GM23338 (cell line): ENCODE data around the gene TNS4. TPM values are rescaled to one million over a fixed set of nuclear protein-coding genes. Genes with fewer than 3 reads are reported as not detected.
A peak's percentile ranks its signal among the peaks of the same experiment; 100 is the strongest.

ENCODE experiments used
- ATAC-seq: fragments of 200-7000 bp; cut with Tn5 transposase; 3 replicates; pipeline ENCODE4 v1.9.1; 2020
- DNase-seq: peaks from one replicate; pipeline ENCODE4 v3.0.0-alpha.2; 2015; ENCODE audit warnings: low spot score
- H2AFZ ChIP-seq: fragments of 200-600 bp; sonication (generic); 2 replicates; pipeline ENCODE4 v1.8.0; 2016; ENCODE audit warnings: antibody characterized with exemption, mild to moderate bottlenecking, moderate library complexity
- H3F3A ChIP-seq: fragments of 200-600 bp; sonication (generic); replicated peaks from 2 replicates; pipeline ENCODE4 v1.8.0; 2017; ENCODE audit warnings: antibody characterized with exemption, mixed run types, low read depth
- H3K27ac ChIP-seq: fragments of 200-600 bp; sonication (generic); 2 replicates; pipeline ENCODE4 v1.6.1; 2016; ENCODE audit warnings: low read depth
- H3K27me3 ChIP-seq: fragments of 200-600 bp; sonication (generic); 2 replicates; pipeline ENCODE4 v1.8.0; 2016; ENCODE audit warnings: mild to moderate bottlenecking, mixed run types, moderate library complexity; ENCODE audit not compliant: insufficient read depth
- H3K36me3 ChIP-seq: fragments of 200-600 bp; sonication (generic); 2 replicates; pipeline ENCODE4 v1.8.0; 2016; ENCODE audit warnings: mild to moderate bottlenecking; ENCODE audit not compliant: insufficient read depth
- H3K4me1 ChIP-seq: fragments of 200-600 bp; sonication (generic); 2 replicates; pipeline ENCODE4 v1.8.0; 2016; ENCODE audit warnings: mild to moderate bottlenecking, moderate library complexity; ENCODE audit not compliant: insufficient read depth
- H3K4me2 ChIP-seq: fragments of 200-600 bp; sonication (generic); 2 replicates; pipeline ENCODE4 v1.7.1; 2017; ENCODE audit warnings: mixed run types
- H3K4me3 ChIP-seq: fragments of 200-600 bp; sonication (generic); 2 replicates; pipeline ENCODE4 v1.6.1; 2016; ENCODE audit warnings: mixed run types
- H3K79me2 ChIP-seq: fragments of 200-600 bp; sonication (generic); replicated peaks from 2 replicates; pipeline ENCODE4 v1.8.0; 2017; ENCODE audit warnings: mild to moderate bottlenecking; ENCODE audit not compliant: insufficient read depth
- H3K9me2 ChIP-seq: fragments of 200-600 bp; sonication (generic); 2 replicates; pipeline ENCODE4 v1.8.0; 2017; ENCODE audit not compliant: insufficient read depth
- H4K20me1 ChIP-seq: fragments of 200-600 bp; sonication (generic); replicated peaks from 2 replicates; pipeline ENCODE4 v1.8.0; 2017; ENCODE audit warnings: mild to moderate bottlenecking; ENCODE audit not compliant: insufficient read depth
- H3K27ac Mint-ChIP-seq: 2 replicates; pipeline ENCODE4 v1.8.0; 2020; ENCODE audit warnings: inconsistent platforms, mild to moderate bottlenecking, moderate library complexity, mixed read lengths
- H3K27me3 Mint-ChIP-seq: 3 replicates; pipeline ENCODE4 v1.8.0; 2022; ENCODE audit warnings: low read depth, mild to moderate bottlenecking, moderate library complexity, mixed read lengths, inconsistent platforms; ENCODE audit not compliant: insufficient read depth, poor library complexity
- H3K36me3 Mint-ChIP-seq: 3 replicates; pipeline ENCODE4 v1.8.0; 2021; ENCODE audit warnings: low read depth, mild to moderate bottlenecking, inconsistent platforms, moderate library complexity, mixed read lengths
- H3K4me1 Mint-ChIP-seq: 3 replicates; pipeline ENCODE4 v1.8.0; 2020; ENCODE audit warnings: mild to moderate bottlenecking, inconsistent platforms, mixed read lengths
- H3K4me3 Mint-ChIP-seq: 3 replicates; pipeline ENCODE4 v1.8.0; 2021; ENCODE audit warnings: moderate library complexity, mild to moderate bottlenecking, inconsistent platforms, mixed read lengths
- H3K9me3 Mint-ChIP-seq: 3 replicates; pipeline ENCODE4 v1.8.0; 2020; ENCODE audit warnings: moderate library complexity, mild to moderate bottlenecking, inconsistent platforms, mixed read lengths
- EZH2phosphoT487 ChIP-seq: fragments of 200-600 bp; sonication (generic); IDR thresholded peaks from one replicate; pipeline ENCODE4 v1.8.1; 2018; ENCODE audit warnings: antibody characterized with exemption; ENCODE audit not compliant: unreplicated experiment
- JUNB ChIP-seq: IDR thresholded peaks from one replicate; pipeline ENCODE4 v1.6.1; 2016; ENCODE audit warnings: antibody characterized with exemption; ENCODE audit not compliant: unreplicated experiment
- NANOG ChIP-seq: IDR thresholded peaks from 2 replicates; pipeline ENCODE4 v1.6.1; 2016; ENCODE audit warnings: antibody characterized with exemption, borderline replicate concordance
- polyA plus RNA-seq: library from polyadenylated mRNA; unstranded; fragments of >200 nt; fragmentation: Nextera tagmentation; extraction: Ambion mirVana; gene quantifications from 2 replicates; pipeline ENCODE4 v1.2.1, GENCODE V29; 2016
- total RNA-seq: library from RNA; depleted of rRNA; stranded (reverse); fragments of >200 nt; shearing (Covaris generic); gene quantifications from 2 replicates; pipeline ENCODE4 v1.2.3, GENCODE V29; 2014
- TF ChIP-seq, protein P1 (sequence below), 2 experiments: fragments of 200-600 bp in 1 of 2; sonication (generic) in 1 of 2; conservative IDR thresholded peaks; 2 replicates each; pipeline versions ENCODE4 v1.5.1 to v1.6.1; 2016 to 2017; ENCODE audit warnings: antibody characterized with exemption in 2 of 2, low read depth in 2 of 2, mild to moderate bottlenecking in 2 of 2, moderate library complexity in 1 of 2

Gene TNS4
- total and polyA plus RNA-seq, 2 experiments from 2014 or later: 0.31 to 4.9 TPM

- Mint-ChIP-seq H3K4me3 (no peak overlapping the region), H3K27ac (no peak overlapping the region), H3K4me1 (peaks cover 9% of the 10 kb centered on the region), H3K36me3 (no peaks in the 10 kb centered on the region), H3K9me3 (no peaks in the 10 kb centered on the region), H3K27me3 (peaks cover 22% of the 10 kb centered on the region)
- Histone ChIP-seq H2AFZ (no peak overlapping the region), H4K20me1 (no peaks in the 10 kb centered on the region), H3K79me2 (no peaks in the 10 kb centered on the region), H3K36me3 (no peaks in the 10 kb centered on the region), H3F3A (no peaks in the 10 kb centered on the region), H3K27ac (no peak overlapping the region), H3K4me3 (no peak overlapping the region), H3K9me2 (no peaks in the 10 kb centered on the region), H3K27me3 (no peaks in the 10 kb centered on the region), H3K4me2 (no peak overlapping the region), H3K4me1 (no peaks in the 10 kb centered on the region; the same call in 1 of the 2 replicates)
- no peak for ATAC-seq
- no peak for DNase-seq
- TF ChIP-seq NANOG: no peak
These were observed 49.2 kb upstream of the TNS4 start for GRCh38 chr17:40550608-40551007.

GRCh38 chr17:40548982-40549685 lies 47.7 kb upstream of the TNS4 start:
- H4K20me1 ChIP-seq: no peaks in the 10 kb centered on the region
- H3K27ac ChIP-seq: no peak overlapping the region
- ATAC-seq (no peak), DNase-seq (no peak)
- peaks cover 12% of the 10 kb centered on the region; the same call in 2 of the 3 replicates for H3K4me1 Mint-ChIP-seq
- no peaks in the 10 kb centered on the region for H3K79me2 ChIP-seq
- no peak overlapping the region for H3K4me3 Mint-ChIP-seq
- no peaks in the 10 kb centered on the region for H3K9me3 Mint-ChIP-seq
- no peaks in the 10 kb centered on the region for H3F3A ChIP-seq
- H3K9me2 ChIP-seq: no peaks in the 10 kb centered on the region
- H3K4me1 ChIP-seq: no peaks in the 10 kb centered on the region; the same call in 1 of the 2 replicates
- H3K4me2 ChIP-seq: no peak overlapping the region
- no peak overlapping the region for H3K4me3 ChIP-seq
- peaks cover 14% of the 10 kb centered on the region for H3K27me3 Mint-ChIP-seq
- peak overlapping the region; percentile 84 for H2AFZ ChIP-seq
- no peaks in the 10 kb centered on the region for H3K36me3 Mint-ChIP-seq
- no peaks in the 10 kb centered on the region for H3K27me3 ChIP-seq
- 0 out of 2 replicates have a peak overlapping the region, but pooled peaks have one; percentile 43 for H3K27ac Mint-ChIP-seq
- no peak for TF ChIP-seq NANOG
- no peaks in the 10 kb centered on the region for H3K36me3 ChIP-seq

GRCh38 chr17:40548491-40548981 lies 47.1 kb upstream of the TNS4 start:
- H3K4me3 ChIP-seq: no peak overlapping the region
- H3K27ac Mint-ChIP-seq: no peak overlapping the region
- H2AFZ ChIP-seq: no peak overlapping the region
- no peak overlapping the region for H3K4me2 ChIP-seq
- H3K4me3 Mint-ChIP-seq: no peak overlapping the region
- H3K27me3 Mint-ChIP-seq: peaks cover 10% of the 10 kb centered on the region
- H3K9me3 Mint-ChIP-seq: no peaks in the 10 kb centered on the region
- no peaks in the 10 kb centered on the region for H3K79me2 ChIP-seq
- no peaks in the 10 kb centered on the region; the same call in 1 of the 2 replicates for H3K4me1 ChIP-seq
- H3K36me3 ChIP-seq: no peaks in the 10 kb centered on the region
- H3K27me3 ChIP-seq: no peaks in the 10 kb centered on the region
- no peaks in the 10 kb centered on the region for H3K36me3 Mint-ChIP-seq
- TF ChIP-seq, protein P1, sequence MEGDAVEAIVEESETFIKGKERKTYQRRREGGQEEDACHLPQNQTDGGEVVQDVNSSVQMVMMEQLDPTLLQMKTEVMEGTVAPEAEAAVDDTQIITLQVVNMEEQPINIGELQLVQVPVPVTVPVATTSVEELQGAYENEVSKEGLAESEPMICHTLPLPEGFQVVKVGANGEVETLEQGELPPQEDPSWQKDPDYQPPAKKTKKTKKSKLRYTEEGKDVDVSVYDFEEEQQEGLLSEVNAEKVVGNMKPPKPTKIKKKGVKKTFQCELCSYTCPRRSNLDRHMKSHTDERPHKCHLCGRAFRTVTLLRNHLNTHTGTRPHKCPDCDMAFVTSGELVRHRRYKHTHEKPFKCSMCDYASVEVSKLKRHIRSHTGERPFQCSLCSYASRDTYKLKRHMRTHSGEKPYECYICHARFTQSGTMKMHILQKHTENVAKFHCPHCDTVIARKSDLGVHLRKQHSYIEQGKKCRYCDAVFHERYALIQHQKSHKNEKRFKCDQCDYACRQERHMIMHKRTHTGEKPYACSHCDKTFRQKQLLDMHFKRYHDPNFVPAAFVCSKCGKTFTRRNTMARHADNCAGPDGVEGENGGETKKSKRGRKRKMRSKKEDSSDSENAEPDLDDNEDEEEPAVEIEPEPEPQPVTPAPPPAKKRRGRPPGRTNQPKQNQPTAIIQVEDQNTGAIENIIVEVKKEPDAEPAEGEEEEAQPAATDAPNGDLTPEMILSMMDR (conservative IDR thresholded peaks at IDR 0.05; ENCODE audit: low read depth in 2 of 2): no peak
- TF ChIP-seq EZH2phosphoT487 (no peak), JUNB (no peak)
- DNase-seq: no peak
- no peaks in the 10 kb centered on the region for H4K20me1 ChIP-seq
- ATAC-seq: no peak
- H3K9me2 ChIP-seq: no peaks in the 10 kb centered on the region
- no peaks in the 10 kb centered on the region for H3F3A ChIP-seq
- peaks cover 10% of the 10 kb centered on the region; the same call in 2 of the 3 replicates for H3K4me1 Mint-ChIP-seq
- H3K27ac ChIP-seq: no peak overlapping the region
